ENCODE data around the gene TNNI3. TPM values are rescaled to one million over a fixed set of nuclear protein-coding genes. Genes with fewer than 3 reads are reported as not detected.

Gene TNNI3
- polyA plus RNA-seq, 4 donors: 0.59 to 39.7 (median 1.5) TPM

- no peaks in the 10 kb centered on the region for H3K27me3 ChIP-seq (ENCODE audit: control insufficient read depth in 3 of 3, insufficient read depth in 3 of 3, low read length in 3 of 3)
- no peaks in the 10 kb centered on the region for H3K4me1 ChIP-seq (ENCODE audit: control insufficient read depth in 3 of 3, insufficient read depth in 2 of 3, low read depth in 1 of 3, low read length in 2 of 3)
- FAIRE-seq (no peak), DNase-seq (no peak)
- H3K4me3 ChIP-seq (ENCODE audit: low read depth in 1 of 3, low read length in 3 of 3): no peak overlapping the region
- H3K36me3 ChIP-seq (ENCODE audit: control insufficient read depth in 3 of 3, insufficient read depth in 2 of 3, low read depth in 1 of 3, low read length in 3 of 3): peaks cover 0 to 69% (median 16%) of the 10 kb centered on the region in 3 donors
- no peak overlapping the region for H3K27ac ChIP-seq (ENCODE audit: low read depth in 1 of 3, low read length in 2 of 3)
- 82 to 84% (median 84%) methylated on average over 12 of the region's 12 CpGs for WGBS, 3 donors
- no peaks in the 10 kb centered on the region for H3K9me3 ChIP-seq (ENCODE audit: control insufficient read depth in 2 of 2, insufficient read depth in 1 of 2, low read depth in 1 of 2, low read length in 1 of 2)
These were observed 35.9 kb upstream of the TNNI3 start for GRCh38 chr19:55193481-55193880.

- peaks cover 0 to 61% (median 4%) of the 10 kb centered on the region in 3 donors for H3K36me3 ChIP-seq (ENCODE audit: control insufficient read depth in 3 of 3, insufficient read depth in 2 of 3, low read depth in 1 of 3, low read length in 3 of 3)
- H3K27me3 ChIP-seq (ENCODE audit: control insufficient read depth in 3 of 3, insufficient read depth in 3 of 3, low read length in 3 of 3): no peaks in the 10 kb centered on the region
- whole genome bisulfite sequencing, 3 donors: 74 to 82% (median 78%) methylated on average over 15 of the region's 15 CpGs
- no peak overlapping the region for H3K27ac ChIP-seq (ENCODE audit: low read depth in 1 of 3, low read length in 2 of 3)
- no peak overlapping the region for H3K4me3 ChIP-seq (ENCODE audit: low read depth in 1 of 3, low read length in 3 of 3)
- H3K9me3 ChIP-seq (ENCODE audit: control insufficient read depth in 2 of 2, insufficient read depth in 1 of 2, low read depth in 1 of 2, low read length in 1 of 2): no peaks in the 10 kb centered on the region
- DNase-seq: no peak
- no peaks in the 10 kb centered on the region for H3K4me1 ChIP-seq (ENCODE audit: control insufficient read depth in 3 of 3, insufficient read depth in 2 of 3, low read depth in 1 of 3, low read length in 2 of 3)
- FAIRE-seq: no peak
These were observed 31.9 kb upstream of the TNNI3 start for GRCh38 chr19:55189403-55189835.

- no peak for DNase-seq
- 53 to 71% (median 68%) methylated on average over 8 of the region's 8 CpGs for WGBS, 3 donors
- FAIRE-seq: no peak
- Histone ChIP-seq H3K36me3 (ENCODE audit: control insufficient read depth in 3 of 3, insufficient read depth in 2 of 3, low read depth in 1 of 3, low read length in 3 of 3) (peaks cover 0 to 57% (median 0%) of the 10 kb centered on the region in 3 donors), H3K4me3 (ENCODE audit: low read depth in 1 of 3, low read length in 3 of 3) (no peak overlapping the region), H3K27me3 (ENCODE audit: control insufficient read depth in 3 of 3, insufficient read depth in 3 of 3, low read length in 3 of 3) (no peaks in the 10 kb centered on the region), H3K27ac (ENCODE audit: low read depth in 1 of 3, low read length in 2 of 3) (peak overlapping the region in 1 of 3 donors; percentile 40), H3K4me1 (ENCODE audit: control insufficient read depth in 3 of 3, insufficient read depth in 2 of 3, low read depth in 1 of 3, low read length in 2 of 3) (no peaks in the 10 kb centered on the region), H3K9me3 (ENCODE audit: control insufficient read depth in 2 of 2, insufficient read depth in 1 of 2, low read depth in 1 of 2, low read length in 1 of 2) (no peaks in the 10 kb centered on the region)
These were observed 31.1 kb upstream of the TNNI3 start for GRCh38 chr19:55188625-55189024.

GRCh38 chr19:55186080-55186479 is 28.5 kb upstream of the TNNI3 start:
- 81 to 89% (median 82%) methylated on average over 12 of the region's 12 CpGs for WGBS, 3 donors
- no peaks in the 10 kb centered on the region for H3K27me3 ChIP-seq (ENCODE audit: control insufficient read depth in 3 of 3, insufficient read depth in 3 of 3, low read length in 3 of 3)
- H3K36me3 ChIP-seq (ENCODE audit: control insufficient read depth in 3 of 3, insufficient read depth in 2 of 3, low read depth in 1 of 3, low read length in 3 of 3): peaks cover 0 to 66% (median 3%) of the 10 kb centered on the region in 3 donors
- no peak overlapping the region for H3K27ac ChIP-seq (ENCODE audit: low read depth in 1 of 3, low read length in 2 of 3)
- H3K4me1 ChIP-seq (ENCODE audit: control insufficient read depth in 3 of 3, insufficient read depth in 2 of 3, low read depth in 1 of 3, low read length in 2 of 3): no peaks in the 10 kb centered on the region
- no peak for FAIRE-seq
- DNase-seq: no peak
- no peak overlapping the region for H3K4me3 ChIP-seq (ENCODE audit: low read depth in 1 of 3, low read length in 3 of 3)
- H3K9me3 ChIP-seq (ENCODE audit: control insufficient read depth in 2 of 2, insufficient read depth in 1 of 2, low read depth in 1 of 2, low read length in 1 of 2): no peaks in the 10 kb centered on the region

- 77 to 89% (median 86%) methylated on average over 19 to 20 of the region's 20 CpGs for WGBS, 3 donors
- H3K4me1 ChIP-seq (ENCODE audit: control insufficient read depth in 3 of 3, insufficient read depth in 2 of 3, low read depth in 1 of 3, low read length in 2 of 3): peaks cover 0 to 13% (median 5%) of the 10 kb centered on the region in 3 donors
- peaks cover 0 to 31% (median 5%) of the 10 kb centered on the region in 3 donors for H3K27me3 ChIP-seq (ENCODE audit: control insufficient read depth in 3 of 3, insufficient read depth in 3 of 3, low read length in 3 of 3)
- no peaks in the 10 kb centered on the region for H3K9me3 ChIP-seq (ENCODE audit: control insufficient read depth in 2 of 2, insufficient read depth in 1 of 2, low read depth in 1 of 2, low read length in 1 of 2)
- H3K4me3 ChIP-seq (ENCODE audit: low read depth in 1 of 3, low read length in 3 of 3): no peak overlapping the region
- DNase-seq (no peak), FAIRE-seq (no peak)
- H3K36me3 ChIP-seq (ENCODE audit: control insufficient read depth in 3 of 3, insufficient read depth in 2 of 3, low read depth in 1 of 3, low read length in 3 of 3): peaks cover 0 to 49% (median 3%) of the 10 kb centered on the region in 3 donors
- H3K27ac ChIP-seq (ENCODE audit: low read depth in 1 of 3, low read length in 2 of 3): no peak overlapping the region
These were observed 24.2 kb upstream of the TNNI3 start for GRCh38 chr19:55181740-55182139.

- DNase-seq: peak; percentile 62 to 77
- Histone ChIP-seq H3K36me3 (ENCODE audit: control insufficient read depth in 3 of 3, insufficient read depth in 2 of 3, low read depth in 1 of 3, low read length in 3 of 3) (peaks cover 0 to 32% (median 3%) of the 10 kb centered on the region in 3 donors), H3K27me3 (ENCODE audit: control insufficient read depth in 3 of 3, insufficient read depth in 3 of 3, low read length in 3 of 3) (peaks cover 7 to 49% (median 15%) of the 10 kb centered on the region in 3 donors), H3K4me3 (ENCODE audit: low read depth in 1 of 3, low read length in 3 of 3) (peak within 1 kb of the TSS in 2 of 3 donors; percentile 21 to 27), H3K4me1 (ENCODE audit: control insufficient read depth in 3 of 3, insufficient read depth in 2 of 3, low read depth in 1 of 3, low read length in 2 of 3) (peaks cover 0 to 13% (median 5%) of the 10 kb centered on the region in 3 donors), H3K27ac (ENCODE audit: low read depth in 1 of 3, low read length in 2 of 3) (peak within 1 kb of the TSS in 1 of 3 donors; percentile 21), H3K9me3 (ENCODE audit: control insufficient read depth in 2 of 2, insufficient read depth in 1 of 2, low read depth in 1 of 2, low read length in 1 of 2) (peaks cover 0 to 4% of the 10 kb centered on the region in 2 donors)
- FAIRE-seq: no peak
- WGBS, 3 donors: 1 to 3% (median 1%) methylated on average over 45 to 68 of the region's 68 CpGs
These were observed 22.3 kb upstream of the TNNI3 start, which contains the start of gene SYT5 for GRCh38 chr19:55179606-55180484. Gene SYT5 (minus strand): TSS chr19:55180289. CDS start chr19:55179041, 1,248 bp downstream.

- WGBS, 3 donors: 4 to 9% (median 7%) methylated on average over 56 to 61 of the region's 61 CpGs
- DNase-seq: peak; percentile 64 to 81
- peaks cover 0 to 31% (median 3%) of the 10 kb centered on the region in 3 donors for H3K36me3 ChIP-seq (ENCODE audit: control insufficient read depth in 3 of 3, insufficient read depth in 2 of 3, low read depth in 1 of 3, low read length in 3 of 3)
- no peak for FAIRE-seq
- H3K27me3 ChIP-seq (ENCODE audit: control insufficient read depth in 3 of 3, insufficient read depth in 3 of 3, low read length in 3 of 3): peaks cover 7 to 57% (median 22%) of the 10 kb centered on the region in 3 donors
- H3K4me3 ChIP-seq (ENCODE audit: low read depth in 1 of 3, low read length in 3 of 3): peak overlapping the region in 1 of 3 donors; percentile 27
- H3K4me1 ChIP-seq (ENCODE audit: control insufficient read depth in 3 of 3, insufficient read depth in 2 of 3, low read depth in 1 of 3, low read length in 2 of 3): peaks cover 0 to 13% (median 5%) of the 10 kb centered on the region in 3 donors
- peaks cover 0 to 4% of the 10 kb centered on the region in 2 donors for H3K9me3 ChIP-seq (ENCODE audit: control insufficient read depth in 2 of 2, insufficient read depth in 1 of 2, low read depth in 1 of 2, low read length in 1 of 2)
- H3K27ac ChIP-seq (ENCODE audit: low read depth in 1 of 3, low read length in 2 of 3): peak overlapping the region in 1 of 3 donors; percentile 21
These were observed 21.5 kb upstream of the TNNI3 start for GRCh38 chr19:55178781-55179599.

GRCh38 chr19:55176076-55176475 is 18.5 kb upstream of the TNNI3 start:
- H3K4me1 ChIP-seq (ENCODE audit: control insufficient read depth in 3 of 3, insufficient read depth in 2 of 3, low read depth in 1 of 3, low read length in 2 of 3): peaks cover 3 to 19% (median 7%) of the 10 kb centered on the region in 3 donors
- FAIRE-seq (no peak), DNase-seq (no peak)
- peaks cover 0 to 4% of the 10 kb centered on the region in 2 donors for H3K9me3 ChIP-seq (ENCODE audit: control insufficient read depth in 2 of 2, insufficient read depth in 1 of 2, low read depth in 1 of 2, low read length in 1 of 2)
- H3K27ac ChIP-seq (ENCODE audit: low read depth in 1 of 3, low read length in 2 of 3): no peak overlapping the region
- H3K27me3 ChIP-seq (ENCODE audit: control insufficient read depth in 3 of 3, insufficient read depth in 3 of 3, low read length in 3 of 3): peaks cover 7 to 83% (median 35%) of the 10 kb centered on the region in 3 donors
- WGBS, 3 donors: 15 to 40% (median 21%) methylated on average over 2 of the region's 2 CpGs
- H3K36me3 ChIP-seq (ENCODE audit: control insufficient read depth in 3 of 3, insufficient read depth in 2 of 3, low read depth in 1 of 3, low read length in 3 of 3): peaks cover 0 to 6% (median 0%) of the 10 kb centered on the region in 3 donors
- H3K4me3 ChIP-seq (ENCODE audit: low read depth in 1 of 3, low read length in 3 of 3): no peak overlapping the region
